HG03469 (cell line): Measurements from ENCODE around the gene ZNF580.

Experiments used
- ATAC-seq: cut with Tn5 transposase; IDR thresholded peaks from one replicate; pipeline ENCODE4 v1.9.1; 2021; ENCODE audit warnings: mild to moderate bottlenecking, moderate library complexity, moderate number of reproducible peaks; ENCODE audit not compliant: unreplicated experiment

The ZNF580 gene

GRCh38 chr19:55622242-55622969 is 18.4 kb upstream of the ZNF580 start:
- no peak for ATAC-seq

DNA sequence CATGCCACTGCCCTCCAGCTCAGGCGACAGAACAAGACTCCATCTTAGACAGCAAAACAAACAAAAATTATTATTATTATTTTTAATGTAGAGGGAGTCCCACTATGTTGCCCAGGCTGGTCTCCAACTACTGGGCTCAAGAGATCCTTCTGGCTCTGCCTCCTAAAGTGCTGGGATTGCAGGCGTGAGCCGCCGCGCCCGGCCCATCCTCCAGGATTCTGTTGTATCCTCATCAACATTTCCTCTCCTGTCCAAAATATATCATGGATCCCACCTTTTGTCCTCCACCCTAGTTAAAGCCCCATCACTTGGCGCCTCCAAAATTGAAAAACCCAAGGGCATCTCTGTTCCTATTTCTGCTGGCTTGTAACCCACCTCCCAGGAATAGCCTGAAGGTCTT is 17.7 kb upstream of the ZNF580 start:
- no peak for ATAC-seq

GRCh38 chr19:55623561-55623960 is 17.2 kb upstream of the ZNF580 start:
- ATAC-seq, result no peak

- ATAC-seq, result no peak
These were observed 16.4 kb upstream of the ZNF580 start, which contains the start of gene ZNF784 for GRCh38 chr19:55624109-55625003. Gene ZNF784, minus strand, starts transcription at chr19:55624566. Its CDS starts 5 bp downstream, at chr19:55624561.

DNA sequence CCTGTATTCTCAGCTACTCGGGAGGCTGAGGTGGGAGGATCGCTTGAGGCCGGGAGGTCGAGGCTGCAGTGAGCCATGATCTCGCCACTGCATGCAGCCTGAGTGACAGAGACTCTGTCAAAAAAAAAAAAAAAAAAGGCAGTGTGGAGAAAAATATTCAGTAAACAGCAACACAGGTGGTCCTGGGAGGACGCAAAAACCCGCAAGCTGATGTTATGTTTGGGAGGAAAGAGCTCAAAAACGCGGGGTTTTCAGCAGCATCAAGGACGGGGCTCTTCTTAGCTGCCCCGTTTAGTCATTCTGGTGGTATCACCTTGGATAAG is 15.8 kb upstream of the ZNF580 start:
- ATAC-seq, result no peak

GRCh38 chr19:55626350-55626749 is 14.5 kb upstream of the ZNF580 start:
- no peak for ATAC-seq

DNA sequence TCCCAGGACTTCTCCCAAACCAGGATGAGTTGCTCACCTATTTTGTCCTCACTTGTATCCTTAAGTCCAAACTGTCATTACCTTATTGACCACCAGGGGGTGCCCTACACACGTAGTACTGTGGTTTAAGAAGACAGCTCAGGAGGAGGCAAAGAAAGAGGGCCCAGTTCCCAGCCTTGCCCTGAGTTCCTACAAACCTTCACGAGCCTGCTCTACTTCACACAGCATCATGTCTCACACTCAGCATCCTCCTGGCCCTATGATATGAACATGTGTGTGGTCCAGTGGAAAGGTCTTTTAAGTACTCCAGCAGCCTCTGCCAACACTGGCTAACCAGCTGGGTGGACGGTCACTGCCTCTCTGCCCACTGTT is 8.4 kb upstream of the ZNF580 start:
- no peak for ATAC-seq

- no peak for ATAC-seq
These were observed 6.9 kb upstream of the ZNF580 start for GRCh38 chr19:55633861-55634260.

DNA sequence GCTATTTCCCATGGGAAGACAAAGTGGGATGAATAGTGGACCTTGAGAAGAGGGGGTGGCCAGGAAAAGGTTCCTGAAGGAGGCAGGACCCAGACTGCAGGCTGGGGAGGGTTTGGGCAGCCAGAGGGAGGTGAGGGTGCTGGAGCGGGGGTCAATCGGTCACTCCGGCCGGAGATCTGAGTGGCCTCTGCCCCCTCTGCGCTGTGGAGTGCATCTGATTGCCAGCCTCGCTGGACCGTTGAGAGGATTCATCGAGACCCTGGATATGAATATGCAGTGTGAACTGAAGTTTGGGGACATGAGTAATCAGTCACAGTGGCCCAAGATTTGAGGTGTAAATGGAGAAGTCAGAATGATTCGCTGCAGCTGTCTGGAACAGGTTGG is 5.5 kb upstream of the ZNF580 start:
- no peak for ATAC-seq

GRCh38 chr19:55635856-55636440 is 4.9 kb upstream of the ZNF580 start:
- no peak for ATAC-seq

- no peak for ATAC-seq
These were observed 4.1 kb upstream of the ZNF580 start for GRCh38 chr19:55636723-55637122.

- ATAC-seq, result no peak
These were observed 3.3 kb upstream of the ZNF580 start for GRCh38 chr19:55637534-55637933.

DNA sequence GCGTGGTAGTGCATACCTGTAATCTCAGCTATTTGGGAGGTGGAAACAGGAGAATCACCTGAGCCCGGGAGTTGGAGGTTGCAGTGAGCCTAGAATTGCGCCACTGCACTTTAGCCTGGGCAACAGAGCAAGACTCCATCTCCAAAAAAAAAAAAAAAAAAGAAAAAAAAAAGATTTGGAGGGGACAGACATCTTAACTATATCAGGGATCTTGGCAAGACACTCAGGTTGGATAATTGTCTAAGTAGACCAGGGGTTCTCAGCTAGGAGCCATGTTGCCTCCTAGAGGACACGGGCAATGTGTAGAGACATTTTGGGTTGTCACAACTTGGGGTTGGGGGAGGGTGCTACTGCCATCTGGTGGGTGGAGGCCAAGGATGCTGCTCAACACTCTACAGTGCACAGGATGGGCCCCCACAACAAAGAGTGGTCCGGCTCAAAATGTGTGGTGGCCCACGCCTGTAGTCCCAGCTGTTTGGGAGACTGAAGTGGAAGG is 1.9 kb upstream of the ZNF580 start:
- no peak for ATAC-seq

GRCh38 chr19:55640043-55640576 is 692 bp upstream of the ZNF580 start:
- ATAC-seq, result no peak

DNA sequence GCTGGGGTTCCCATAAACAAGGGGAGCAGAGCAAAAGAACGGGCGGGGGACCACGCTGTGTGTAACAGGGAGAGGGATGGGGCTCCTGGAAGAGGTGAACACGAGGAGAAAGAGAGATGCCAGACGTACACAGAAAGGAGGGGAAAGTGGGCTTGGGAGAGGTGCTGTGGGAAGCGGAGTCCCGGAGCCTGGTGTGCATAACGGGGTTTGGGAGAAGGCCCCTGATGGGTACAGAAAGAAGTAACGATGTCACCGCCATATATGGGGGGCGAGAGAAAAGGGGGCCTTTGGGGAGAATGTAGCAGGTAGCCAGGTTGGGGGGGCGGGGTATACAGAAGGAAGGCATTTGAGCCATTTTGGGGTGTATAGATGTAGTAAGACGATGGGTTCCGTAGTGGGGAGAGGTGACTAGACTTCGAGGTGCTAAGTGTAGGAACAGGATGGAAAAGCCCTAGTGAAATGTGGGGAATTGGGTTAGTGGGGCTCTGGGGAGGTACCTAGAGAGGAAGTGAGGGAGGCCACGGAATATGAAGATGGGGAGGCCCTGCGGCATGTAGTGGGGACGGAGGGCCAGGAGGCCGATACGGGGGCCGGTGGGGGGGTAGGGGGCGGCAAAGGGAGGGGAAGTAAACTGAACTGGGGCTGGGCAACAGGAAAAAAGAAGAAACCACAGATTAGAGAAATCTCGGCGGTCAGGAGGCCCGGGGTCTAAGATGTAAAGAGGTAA is 787 bp downstream of the ZNF580 start:
- ATAC-seq, result no peak

- ATAC-seq, result no peak
These were observed 1.6 kb downstream of the ZNF580 start for GRCh38 chr19:55642153-55643002.

DNA sequence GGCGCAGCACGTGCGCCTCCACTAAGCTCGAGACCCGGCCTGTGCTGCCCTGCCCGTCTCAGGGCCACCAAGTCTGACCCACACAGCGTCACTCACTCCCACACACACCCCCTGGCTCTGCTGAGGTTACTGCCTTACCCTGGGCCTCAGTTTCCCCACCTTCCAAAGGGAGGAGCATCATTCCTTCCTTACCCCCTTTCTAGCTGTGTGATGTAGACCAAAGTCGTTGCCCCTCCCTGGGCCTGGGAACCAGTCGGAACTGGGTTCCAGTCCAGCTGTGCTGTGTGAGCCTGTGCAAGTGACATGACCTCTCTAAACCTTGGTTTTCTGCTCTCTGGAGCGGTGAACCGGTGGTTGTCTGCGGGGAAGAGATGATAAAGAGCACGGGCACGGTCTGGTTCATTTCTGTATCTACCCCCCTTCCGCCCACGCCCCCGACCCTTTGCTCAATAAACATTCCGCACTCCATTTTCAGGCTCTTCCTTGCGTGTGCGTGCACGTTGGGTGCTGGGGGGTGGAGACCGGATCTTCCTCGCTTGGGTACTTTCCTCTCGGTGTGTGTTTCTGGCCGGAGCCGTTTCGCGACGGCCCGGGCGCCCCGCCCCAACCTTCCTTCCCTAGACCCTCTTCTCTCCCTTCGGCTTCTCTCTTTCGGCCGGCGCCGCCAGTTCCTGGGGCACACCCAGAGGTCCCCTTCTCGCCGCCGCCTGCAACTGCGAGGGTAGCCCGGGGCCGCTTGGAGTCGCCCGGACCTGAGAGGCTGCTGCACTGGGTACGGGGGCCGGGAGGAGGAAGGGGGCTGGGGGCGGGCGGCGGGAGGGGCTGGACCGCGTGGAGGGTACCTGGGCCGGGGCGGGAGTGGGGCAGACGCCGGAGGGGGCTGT is 2.4 kb downstream of the ZNF580 start, which contains the start of gene ZNF581:
Gene ZNF581 (plus strand): TSS at position 647 of the 884 bp plus-strand sequence. CDS start 923 bp downstream, outside the sequence.
- no peak for ATAC-seq

- no peak for ATAC-seq
These were observed 3.0 kb downstream of the ZNF580 start for GRCh38 chr19:55643887-55644176.
